Endothelial cell of umbilical vein (primary cell): Measurements from ENCODE around the gene EPSTI1. TPM values are rescaled to one million over a fixed set of nuclear protein-coding genes. Genes with fewer than 3 reads are reported as not detected.

Experiments
- BruUV-seq: library from RNA; stranded (reverse); fragments of 400-500 nt; replicated peaks from 2 replicates; lab custom pipeline; 2021; lab: Mats Ljungman, UMichigan
- CTCF ChIA-PET: fragments of 300-600, 350-600 bp; sonication (Branson Sonifier 250); formaldehyde crosslinking; loops from one replicate; lab custom pipeline; 2021; ENCODE audit warnings: antibody characterized with exemption, inconsistent platforms; lab: Charles Lee
- POLR2A ChIA-PET: fragments of 300-600, 350-600 bp; sonication (Branson Sonifier 250); formaldehyde crosslinking; loops from one replicate; lab custom pipeline; 2021; ENCODE audit warnings: antibody characterized with exemption, inconsistent platforms; lab: Charles Lee
- DNase-seq: peaks from one replicate; pipeline ENCODE4 v3.0.0-alpha.2; 2011; ENCODE audit warnings: low read depth, low spot score
- FAIRE-seq: peaks from 2 replicates; lab custom pipeline; 2011; peaks lifted over from hg19 to GRCh38; lab: Jason Lieb, UNC
- H2AFZ ChIP-seq: 2 replicates; pipeline ENCODE4 v1.6.0; 2012; ENCODE audit warnings: low read depth, low read length, control low read depth, inconsistent platforms
- H3K27ac ChIP-seq: 2 replicates; pipeline ENCODE4 v1.5.1; 2011; ENCODE audit warnings: low read depth, mild to moderate bottlenecking, control low read depth, low read length, moderate library complexity; ENCODE audit not compliant: insufficient read depth
- H3K27me3 ChIP-seq, 2 experiments: 2 replicates each; pipeline versions ENCODE4 v1.6.0 to v1.6.1; 2011; ENCODE audit warnings: low read length in 2 of 2, mixed read lengths in 1 of 2; ENCODE audit not compliant: control insufficient read depth in 2 of 2, insufficient read depth in 2 of 2
- H3K36me3 ChIP-seq, 2 experiments: 2 replicates in 1 of 2; 3 replicates in 1 of 2; pipeline ENCODE4 v1.5.1; 2011; ENCODE audit warnings: low read length in 2 of 2, mild to moderate bottlenecking in 1 of 2, moderate library complexity in 1 of 2; ENCODE audit not compliant: control insufficient read depth in 2 of 2, insufficient read depth in 2 of 2; ENCODE audit errors: extremely low read depth in 1 of 2
- H3K4me1 ChIP-seq: 3 replicates; pipeline ENCODE4 v1.5.1; 2011; ENCODE audit warnings: mild to moderate bottlenecking, low read length; ENCODE audit not compliant: control insufficient read depth, insufficient read depth; ENCODE audit errors: extremely low read depth
- H3K4me2 ChIP-seq: 2 replicates; pipeline ENCODE4 v1.6.1; 2011; ENCODE audit warnings: low read length, control low read depth, mixed read lengths; ENCODE audit not compliant: insufficient read depth
- H3K4me3 ChIP-seq, 3 experiments: fragments of 200-600 bp in 1 of 3; sonication (generic), shearing (Covaris generic) in 1 of 3; replicated peaks in 1 of 3; 2 replicates each; pipeline ENCODE4 v1.5.1; 2011 to 2016; ENCODE audit warnings: control low read depth in 3 of 3, low read length in 3 of 3, mild to moderate bottlenecking in 2 of 3, inconsistent platforms in 1 of 3, low read depth in 1 of 3, moderate library complexity in 1 of 3; ENCODE audit not compliant: insufficient read depth in 1 of 3
- H3K79me2 ChIP-seq: 2 replicates; pipeline ENCODE4 v1.6.0; 2012; ENCODE audit warnings: low read length, inconsistent platforms; ENCODE audit not compliant: control insufficient read depth, insufficient read depth
- H3K9ac ChIP-seq: replicated peaks from 2 replicates; pipeline ENCODE3; 2011; ENCODE audit warnings: low read length, control low read depth; ENCODE audit not compliant: insufficient read depth; ENCODE audit errors: extremely low read depth
- H3K9me1 ChIP-seq: replicated peaks from 3 replicates; pipeline ENCODE4 v1.6.0; 2011; ENCODE audit warnings: mild to moderate bottlenecking, low read length; ENCODE audit not compliant: control insufficient read depth, insufficient read depth; ENCODE audit errors: extremely low read depth
- H3K9me3 ChIP-seq: replicated peaks from 2 replicates; pipeline ENCODE4 v1.5.1; 2012; ENCODE audit warnings: low read length, inconsistent platforms; ENCODE audit not compliant: control insufficient read depth, insufficient read depth
- H4K20me1 ChIP-seq: replicated peaks from 2 replicates; pipeline ENCODE3; 2011; ENCODE audit warnings: mild to moderate bottlenecking, low read length; ENCODE audit not compliant: control insufficient read depth, insufficient read depth; ENCODE audit errors: extremely low read depth
- CTCF ChIP-seq, 2 donors: IDR thresholded peaks; 1 replicate in 1 of 2; 2 replicates in 1 of 2; pipeline ENCODE4 v1.5.1; 2011; ENCODE audit warnings: low read length in 2 of 2, mild to moderate bottlenecking in 2 of 2, moderate library complexity in 2 of 2, control low read depth in 1 of 2, inconsistent platforms in 1 of 2, low read depth in 1 of 2; ENCODE audit not compliant: insufficient read depth in 1 of 2; ENCODE audit errors: extremely low read depth in 1 of 2
- EZH2 ChIP-seq: IDR thresholded peaks from 2 replicates; pipeline ENCODE4 v1.6.1; 2012; ENCODE audit warnings: borderline replicate concordance, low read depth, mild to moderate bottlenecking, moderate library complexity, low read length, inconsistent platforms; ENCODE audit not compliant: severe bottlenecking
- FOS ChIP-seq: IDR thresholded peaks from 2 replicates; pipeline ENCODE4 v1.6.1; 2011; ENCODE audit warnings: mild to moderate bottlenecking, low read length, moderate library complexity, borderline replicate concordance; ENCODE audit not compliant: insufficient read depth
- GATA2 ChIP-seq: IDR thresholded peaks from 2 replicates; pipeline ENCODE4 v1.7.0; 2011; ENCODE audit warnings: low read depth, mild to moderate bottlenecking, moderate library complexity, mixed read lengths, low read length; ENCODE audit not compliant: insufficient read length, insufficient read depth
- JUN ChIP-seq: IDR thresholded peaks from 2 replicates; pipeline ENCODE4 v1.6.1; 2011; ENCODE audit warnings: borderline replicate concordance, low read depth; ENCODE audit not compliant: insufficient read length, insufficient read depth
- MAX ChIP-seq: IDR thresholded peaks from 2 replicates; pipeline ENCODE4 v1.6.1; 2011; ENCODE audit not compliant: insufficient read depth, insufficient read length
- MYC ChIP-seq: IDR thresholded peaks from one replicate; pipeline ENCODE4 v1.6.1; 2011; ENCODE audit warnings: mild to moderate bottlenecking, low read depth, low read length
- POLR2A ChIP-seq: IDR thresholded peaks from 2 replicates; pipeline ENCODE4 v1.6.1; 2012; ENCODE audit warnings: low read depth, mild to moderate bottlenecking, control low read depth, low read length
- POLR2AphosphoS5 ChIP-seq: IDR thresholded peaks from 2 replicates; pipeline ENCODE4 v1.6.1; 2012; ENCODE audit warnings: low read depth, mild to moderate bottlenecking, control low read depth, low read length, moderate library complexity; ENCODE audit not compliant: insufficient read depth
- dilution Hi-C: fragments of 300-500 bp; cut with MboI; formaldehyde crosslinking; loops from one replicate; pipeline ENCODE4 v1.15.0; 2019; ENCODE audit warnings: low sequenced_read_pairs; ENCODE audit not compliant: extremely low pct_ligation_motif_present
- intact Hi-C: fragments of 100-400 bp; cut with micrococcal nuclease; formaldehyde crosslinking; loops from one replicate; pipeline ENCODE4 v1.10.0; 2022
- polyA plus RNA-seq, 4 experiments: library from polyadenylated mRNA; depleted of rRNA in 3 of 4; stranded (reverse) in 3 of 4; unstranded in 1 of 4; fragments of >200 nt; gene quantifications; 2 replicates each; pipeline versions ENCODE4 v1.2.1 to v1.2.3, GENCODE V29; 2011 to 2012; ENCODE audit warnings: missing spikeins in 1 of 4
- total RNA-seq: library from RNA; stranded (reverse); gene quantifications from 2 replicates; pipeline ENCODE4 v1.2.3, GENCODE V29; 2021

EPSTI1 gene
- total and polyA plus RNA-seq, 2 donors (not counting 3 experiments of a cell fraction or from before 2014, with no cell fraction given), result 0.77 to 3.1 TPM

GRCh38 chr13:42878721-42879120 lies 113.3 kb downstream of the EPSTI1 start:
- Histone ChIP-seq H3K4me3 (no peak overlapping the region), H2AFZ (no peak overlapping the region), H3K4me1 (peaks cover 7% of the 10 kb centered on the region), H3K36me3 (no peaks in the 10 kb centered on the region), H3K79me2 (no peaks in the 10 kb centered on the region), H3K9ac (no peak overlapping the region), H3K27ac (no peak overlapping the region), H3K27me3 (peaks cover 2 to 5% of the 10 kb centered on the region in 2 experiments), H3K9me3 (no peaks in the 10 kb centered on the region), H3K9me1 (no peaks in the 10 kb centered on the region), H4K20me1 (no peaks in the 10 kb centered on the region), H3K4me2 (no peak overlapping the region)
- DNase-seq (no peak), FAIRE-seq (no peak)
- TF ChIP-seq MAX (no peak), POLR2AphosphoS5 (no peak), FOS (no peak), MYC (no peak), GATA2 (no peak), EZH2 (no peak), CTCF (IDR thresholded peaks at IDR 0.05; ENCODE audit: extremely low read depth in 1 of 2, insufficient read depth in 1 of 2, low read depth in 1 of 2, low read length in 2 of 2) (no peak), JUN (no peak), POLR2A (no peak)
- POLR2A ChIA-PET, result no interaction called here
- no TSS peak for BruUV-seq
- dilution Hi-C loops, result no loop called here
- intact Hi-C loops, result no loop called here
- CTCF ChIA-PET, result interaction anchor here (1.3 to 2.1 kb wide), 2 partner anchors 11 to 28 kb away, joined by 3 to 6 read pairs; no protein-coding TSS in a partner anchor
